CD4-positive, alpha-beta T cell (primary cell): ENCODE data around the gene ANKRD17. TPM values are rescaled to one million over a fixed set of nuclear protein-coding genes. Genes with fewer than 3 reads are reported as not detected.

Experiments
- ATAC-seq: fragments of 200-7000 bp; cut with Tn5 transposase; one replicate; pipeline ENCODE4 v1.10.0; 2022; ENCODE audit warnings: mild to moderate bottlenecking; ENCODE audit not compliant: poor library complexity
- CTCF ChIA-PET: fragments of 350-600 bp; sonication (Branson Sonifier 250); formaldehyde crosslinking; loops from one replicate; lab custom pipeline; 2021; ENCODE audit warnings: antibody characterized with exemption, inconsistent platforms; lab: Charles Lee
- POLR2A ChIA-PET: fragments of 350-600 bp; sonication (Branson Sonifier 250); formaldehyde crosslinking; loops from one replicate; lab custom pipeline; 2021; ENCODE audit warnings: antibody characterized with exemption, inconsistent platforms; lab: Charles Lee
- DNase-seq, 14 experiments: peaks; one replicate each; pipeline ENCODE4 v3.0.0-alpha.2; 2013 to 2020; ENCODE audit warnings: mixed read lengths in 2 of 14
- H3K27ac ChIP-seq, 2 donors: one replicate each; pipeline versions ENCODE4 v1.5.1 to v1.7.0; 2013; ENCODE audit warnings: low read length in 2 of 2, low read depth in 1 of 2, mild to moderate bottlenecking in 1 of 2
- H3K27me3 ChIP-seq, 2 experiments: 1 replicate in 1 of 2; 2 replicates in 1 of 2; pipeline versions ENCODE4 v1.6.1 to v1.7.0; 2013; ENCODE audit warnings: low read length in 2 of 2, control low read depth in 1 of 2, mild to moderate bottlenecking in 1 of 2, moderate library complexity in 1 of 2; ENCODE audit not compliant: insufficient read depth in 2 of 2, control insufficient read depth in 1 of 2
- H3K36me3 ChIP-seq: one replicate; pipeline ENCODE4 v1.6.1; 2013; ENCODE audit warnings: low read length, control low read depth; ENCODE audit not compliant: insufficient read depth
- H3K4me1 ChIP-seq: one replicate; pipeline ENCODE4 v1.6.1; 2013; ENCODE audit warnings: low read length, control low read depth; ENCODE audit not compliant: insufficient read depth
- H3K4me3 ChIP-seq: one replicate; pipeline ENCODE4 v1.5.1; 2013; ENCODE audit warnings: mild to moderate bottlenecking, low read length, moderate library complexity
- H3K9me3 ChIP-seq, 2 experiments: 1 replicate in 1 of 2; 2 replicates in 1 of 2; pipeline versions ENCODE4 v1.6.1 to v1.7.0; 2013; ENCODE audit warnings: low read length in 2 of 2, mild to moderate bottlenecking in 2 of 2, control low read depth in 1 of 2, moderate library complexity in 1 of 2; ENCODE audit not compliant: control insufficient read depth in 1 of 2, insufficient read depth in 1 of 2
- H3K27ac Mint-ChIP-seq: one replicate; pipeline ENCODE4 v1.8.0; 2020; ENCODE audit warnings: mixed read lengths
- H3K27me3 Mint-ChIP-seq: one replicate; pipeline ENCODE4 v1.8.0; 2021; ENCODE audit warnings: mixed read lengths
- H3K36me3 Mint-ChIP-seq: one replicate; pipeline ENCODE4 v1.8.0; 2021; ENCODE audit warnings: low read depth, mixed read lengths
- H3K4me1 Mint-ChIP-seq: one replicate; pipeline ENCODE4 v1.8.0; 2021; ENCODE audit warnings: low read depth, mixed read lengths
- H3K4me3 Mint-ChIP-seq: one replicate; pipeline ENCODE4 v1.8.0; 2020; ENCODE audit warnings: mild to moderate bottlenecking, mixed read lengths
- H3K9me3 Mint-ChIP-seq: one replicate; pipeline ENCODE4 v1.8.0; 2020; ENCODE audit warnings: mixed read lengths
- CTCF ChIP-seq: fragments of 200-600 bp; IDR thresholded peaks from one replicate; pipeline ENCODE4 v1.8.0; 2022; ENCODE audit warnings: antibody characterized with exemption, mild to moderate bottlenecking
- intact Hi-C, 2 experiments: fragments of 100-400 bp; cut with DNase I in 1 of 2; cut with micrococcal nuclease in 1 of 2; formaldehyde crosslinking; loops; one replicate each; pipeline versions ENCODE4 v1.15.1 to v1.9.0; 2023 to 2025; cut with DNase I, micrococcal nuclease
- polyA plus RNA-seq, 2 donors: library from polyadenylated mRNA; unstranded; fragments of 120-200 nt; gene quantifications; one replicate each; pipeline ENCODE4 v1.2.1, GENCODE V29; 2013
- total RNA-seq, 174 experiments: library from RNA in 2 of 174; stranded (reverse) in 2 of 174; gene quantifications; one replicate each; pipeline ENCODE4 v1.2.3 and lab custom pipeline; 2021 to 2026

Gene ANKRD17
- total RNA-seq (10 to 100 TPM; 31.9 to 34.1 TPM), total RNA-seq (lab: John Stamatoyannopoulos, UW) (91.0 to 349 (median 195) reads per million in 172 experiments)
- polyA plus RNA-seq (2013, experiment 1 of 2) = 27.9 TPM
- polyA plus RNA-seq (2013, experiment 2 of 2) = 35.0 TPM

- H3K4me1 Mint-ChIP-seq = peaks cover 81% of the 10 kb centered on the region
These were observed at the start of gene ANKRD17 for GRCh38 chr4:73258686-73259570. Gene ANKRD17 (minus strand): TSS chr4:73258798. CDS start chr4:73258668, 130 bp downstream.

GRCh38 chr4:73308286-73308685 lies 49.7 kb upstream of the ANKRD17 start:
- H3K27ac Mint-ChIP-seq = no peak overlapping the region
- H3K36me3 Mint-ChIP-seq = no peaks in the 10 kb centered on the region
- intact Hi-C loops = no loop called here
- H3K9me3 Mint-ChIP-seq = no peaks in the 10 kb centered on the region
- H3K4me1 ChIP-seq = no peaks in the 10 kb centered on the region
- DNase-seq (peak in 3 of 14 experiments; percentile 3 to 10 (median 4)), ATAC-seq (no peak)
- TF ChIP-seq CTCF = no peak
- no peak overlapping the region for H3K4me3 Mint-ChIP-seq
- no peaks in the 10 kb centered on the region for H3K27me3 Mint-ChIP-seq
- H3K4me1 Mint-ChIP-seq = no peaks in the 10 kb centered on the region
- POLR2A ChIA-PET = no interaction called here
- H3K9me3 ChIP-seq = no peaks in the 10 kb centered on the region
- H3K36me3 ChIP-seq = no peaks in the 10 kb centered on the region
- CTCF ChIA-PET = interaction anchor here (1.2 kb wide), 1 partner anchor 22 kb away, joined by 3 read pairs; no protein-coding TSS in a partner anchor
- no peak overlapping the region for H3K4me3 ChIP-seq
- no peak overlapping the region for H3K27ac ChIP-seq
- H3K27me3 ChIP-seq = no peaks in the 10 kb centered on the region

More at GRCh38 chr4:73258686-73259570, at the start of gene ANKRD17:
- Histone ChIP-seq H3K4me1 (peaks cover 24% of the 10 kb centered on the region), H3K36me3 (peaks cover 2% of the 10 kb centered on the region), H3K27me3 (no peaks in the 10 kb centered on the region), H3K4me3 (peak within 1 kb of the TSS; percentile 74), H3K27ac (peak within 1 kb of the TSS; percentile 95 to 96), H3K9me3 (no peaks in the 10 kb centered on the region)
- peak; percentile 7 for TF ChIP-seq CTCF
- no peaks in the 10 kb centered on the region for H3K27me3 Mint-ChIP-seq
- H3K27ac Mint-ChIP-seq = peak within 1 kb of the TSS; percentile 99
- peak within 1 kb of the TSS; percentile 100 for H3K4me3 Mint-ChIP-seq
- intact Hi-C loops = loop anchor here (1.0 to 5.0 kb wide), 7 partner anchors 36 to 898 kb away; partner anchors contain the start of genes COX18 (in 1 of the 2) and MTHFD2L (in 1 of the 2)
- peak; percentile 68 for ATAC-seq
- POLR2A ChIA-PET = interaction anchor here (0.7 to 5.1 kb wide), 14 partner anchors 9 to 220 kb away, joined by 3 to 63 read pairs (median 4); partner anchors contain the start of gene COX18
- peaks cover 39% of the 10 kb centered on the region for H3K36me3 Mint-ChIP-seq
- H3K9me3 Mint-ChIP-seq = no peaks in the 10 kb centered on the region
- CTCF ChIA-PET = interaction anchor here (0.8 to 3.3 kb wide), 7 partner anchors 15 to 189 kb away, joined by 3 to 17 read pairs (median 8); no protein-coding TSS in a partner anchor
- DNase-seq = peak; percentile 77 to 95 (median 84)

- Histone ChIP-seq H3K36me3 (no peaks in the 10 kb centered on the region), H3K4me3 (no peak overlapping the region), H3K27me3 (no peaks in the 10 kb centered on the region), H3K9me3 (peaks cover 13 to 17% of the 10 kb centered on the region in 2 experiments), H3K4me1 (no peaks in the 10 kb centered on the region), H3K27ac (no peak overlapping the region)
- Mint-ChIP-seq H3K36me3 (no peaks in the 10 kb centered on the region), H3K4me3 (no peak overlapping the region), H3K27me3 (no peaks in the 10 kb centered on the region), H3K27ac (no peak overlapping the region), H3K9me3 (peaks cover 3% of the 10 kb centered on the region), H3K4me1 (no peaks in the 10 kb centered on the region)
- ATAC-seq = no peak
- TF ChIP-seq CTCF = no peak
- intact Hi-C loops = no loop called here
- DNase-seq = no peak
- POLR2A ChIA-PET = no interaction called here
- CTCF ChIA-PET = no interaction called here
These were observed 45.1 kb upstream of the ANKRD17 start for GRCh38 chr4:73303711-73304110.
